CD14-positive monocyte (primary cell): ENCODE results near the gene MAPK7. TPM values are rescaled to one million over a fixed set of nuclear protein-coding genes. Genes with fewer than 3 reads are reported as not detected.

Experiments
- DNase-seq, 3 donors: peaks; one replicate each; pipeline ENCODE4 v3.0.0-alpha.2; 2011 to 2022
- H2AFZ ChIP-seq: 2 replicates; pipeline ENCODE4 v1.6.0; 2012; ENCODE audit warnings: mild to moderate bottlenecking, low read depth, low read length, inconsistent platforms; ENCODE audit not compliant: insufficient read depth, poor library complexity, severe bottlenecking
- H3K27ac ChIP-seq, 2 donors: 1 replicate in 1 of 2; 2 replicates in 1 of 2; pipeline ENCODE4 v1.5.1; 2012 to 2013; ENCODE audit warnings: low read length in 2 of 2, control low read depth in 1 of 2, inconsistent platforms in 1 of 2, low read depth in 1 of 2, mild to moderate bottlenecking in 1 of 2
- H3K27me3 ChIP-seq, 2 donors: one replicate each; pipeline versions ENCODE4 v1.6.0 to v1.6.1; 2011 to 2013; ENCODE audit warnings: low read length in 2 of 2; ENCODE audit not compliant: control insufficient read depth in 2 of 2, insufficient read depth in 2 of 2
- H3K36me3 ChIP-seq, 2 donors: replicated peaks in 1 of 2; 1 replicate in 1 of 2; 2 replicates in 1 of 2; pipeline versions ENCODE4 v1.5.1 to v1.6.1; 2012 to 2013; ENCODE audit warnings: low read length in 2 of 2, control low read depth in 1 of 2, inconsistent platforms in 1 of 2, mild to moderate bottlenecking in 1 of 2; ENCODE audit not compliant: insufficient read depth in 2 of 2, control insufficient read depth in 1 of 2
- H3K4me1 ChIP-seq, 2 donors: 1 replicate in 1 of 2; 2 replicates in 1 of 2; pipeline versions ENCODE4 v1.5.1 to v1.6.1; 2012 to 2013; ENCODE audit warnings: low read length in 2 of 2, control low read depth in 1 of 2, inconsistent platforms in 1 of 2, mild to moderate bottlenecking in 1 of 2, moderate library complexity in 1 of 2; ENCODE audit not compliant: insufficient read depth in 2 of 2, control insufficient read depth in 1 of 2
- H3K4me2 ChIP-seq: replicated peaks from 2 replicates; pipeline ENCODE3; 2012; ENCODE audit warnings: low read length, moderate library complexity, mild to moderate bottlenecking; ENCODE audit not compliant: poor library complexity, severe bottlenecking; ENCODE audit errors: extremely low read depth
- H3K4me3 ChIP-seq, 3 experiments: fragments of 200-600 bp in 1 of 3; sonication (generic) in 1 of 3; replicated peaks in 1 of 3; 1 replicate in 2 of 3; 2 replicates in 1 of 3; pipeline ENCODE4 v1.5.1; 2011 to 2013; ENCODE audit warnings: low read length in 3 of 3, mild to moderate bottlenecking in 3 of 3, control low read depth in 2 of 3, low read depth in 2 of 3, inconsistent platforms in 1 of 3, moderate library complexity in 1 of 3
- H3K79me2 ChIP-seq: 2 replicates; pipeline ENCODE4 v1.6.0; 2012; ENCODE audit warnings: mild to moderate bottlenecking, control low read depth, inconsistent platforms, low read length, moderate library complexity; ENCODE audit not compliant: insufficient read depth
- H3K9ac ChIP-seq: 2 replicates; pipeline ENCODE4 v1.6.0; 2017; ENCODE audit warnings: low read length, mild to moderate bottlenecking; ENCODE audit not compliant: insufficient read depth, poor library complexity, severe bottlenecking
- H3K9me3 ChIP-seq, 2 donors: replicated peaks in 1 of 2; 1 replicate in 1 of 2; 2 replicates in 1 of 2; pipeline versions ENCODE4 v1.5.1 to v1.6.1; 2012 to 2013; ENCODE audit warnings: low read length in 2 of 2, control low read depth in 1 of 2; ENCODE audit not compliant: control insufficient read depth in 1 of 2, insufficient read depth in 1 of 2
- H4K20me1 ChIP-seq: 2 replicates; pipeline ENCODE4 v1.6.0; 2012; ENCODE audit warnings: mild to moderate bottlenecking, low read length, control low read depth, moderate library complexity; ENCODE audit not compliant: insufficient read depth
- H3K27ac Mint-ChIP-seq, 7 donors: one replicate each; pipeline ENCODE4 v1.8.0; 2020; ENCODE audit warnings: mild to moderate bottlenecking in 7 of 7, mixed read lengths in 7 of 7, moderate library complexity in 6 of 7, inconsistent platforms in 2 of 7
- H3K27me3 Mint-ChIP-seq, 3 donors: one replicate each; pipeline ENCODE4 v1.8.0; 2021 to 2022; ENCODE audit warnings: low read depth in 3 of 3, mild to moderate bottlenecking in 3 of 3, mixed read lengths in 3 of 3, moderate library complexity in 3 of 3, inconsistent platforms in 1 of 3
- H3K36me3 Mint-ChIP-seq, 2 donors: one replicate each; pipeline ENCODE4 v1.8.0; 2020; ENCODE audit warnings: mixed read lengths in 2 of 2, inconsistent platforms in 1 of 2, mild to moderate bottlenecking in 1 of 2
- H3K4me1 Mint-ChIP-seq: one replicate; pipeline ENCODE4 v1.8.0; 2020; ENCODE audit warnings: mild to moderate bottlenecking, mixed read lengths
- H3K4me3 Mint-ChIP-seq, 2 donors: one replicate each; pipeline ENCODE4 v1.8.0; 2020; ENCODE audit warnings: mild to moderate bottlenecking in 2 of 2, mixed read lengths in 2 of 2, moderate library complexity in 1 of 2
- H3K9me3 Mint-ChIP-seq, 7 donors: one replicate each; pipeline ENCODE4 v1.8.0; 2020 to 2022; ENCODE audit warnings: mixed read lengths in 7 of 7, mild to moderate bottlenecking in 6 of 7, moderate library complexity in 6 of 7, inconsistent platforms in 2 of 7
- CTCF ChIP-seq: fragments of 200-600 bp; IDR thresholded peaks from one replicate; pipeline ENCODE4 v1.8.0; 2022; ENCODE audit warnings: antibody characterized with exemption, mild to moderate bottlenecking
- WGBS: methylation state at CpG from one replicate; pipeline ENCODE4 v1.1.5; 2013; ENCODE audit warnings: missing lambda C conversion rate; ENCODE audit not compliant: insufficient coverage; 5-methylcytosine and 5-hydroxymethylcytosine counted together
- intact Hi-C, 2 donors: fragments of 100-400 bp; cut with micrococcal nuclease; formaldehyde crosslinking; loops; one replicate each; pipeline versions ENCODE4 v1.15.0 to v1.15.1; 2023
- polyA plus RNA-seq, 3 donors: library from polyadenylated mRNA; depleted of rRNA in 1 of 3; unstranded in 2 of 3; stranded (reverse) in 1 of 3; fragments of 300-500 nt in 2 of 3; fragments of >200 nt in 1 of 3; fragmentation: Illumina TruSeq in 2 of 3; gene quantifications; 1 replicate in 2 of 3; 2 replicates in 1 of 3; pipeline ENCODE4 v1.2.3, GENCODE V29; 2012 to 2021

MAPK7 gene
- polyA plus RNA-seq, 3 donors: 9.3 to 130 (median 10.0) TPM

GRCh38 chr17:19414396-19415280, 36.3 kb downstream of the MAPK7 start:
- TF ChIP-seq CTCF: no peak
- Histone ChIP-seq H3K4me2 (no peak overlapping the region), H3K79me2 (no peaks in the 10 kb centered on the region), H3K27ac (no peak overlapping the region), H3K27me3 (peaks cover 0 to 9% of the 10 kb centered on the region in 2 donors), H3K4me1 (peaks cover 3 to 7% of the 10 kb centered on the region in 2 donors), H3K4me3 (no peak overlapping the region), H4K20me1 (no peaks in the 10 kb centered on the region), H3K9me3 (no peaks in the 10 kb centered on the region), H3K9ac (no peak overlapping the region), H2AFZ (no peak overlapping the region), H3K36me3 (no peaks in the 10 kb centered on the region)
- H3K9me3 Mint-ChIP-seq: no peaks in the 10 kb centered on the region
- peaks cover 10 to 23% (median 13%) of the 10 kb centered on the region in 3 donors for H3K27me3 Mint-ChIP-seq
- no peak overlapping the region for H3K4me3 Mint-ChIP-seq
- H3K36me3 Mint-ChIP-seq: no peaks in the 10 kb centered on the region
- intact Hi-C loops: loop anchor here in 1 of 2 donors (5.0 to 10.0 kb wide), 2 partner anchors 32 to 50 kb away; partner anchors contain the start of gene B9D1
- H3K4me1 Mint-ChIP-seq: peaks cover 14% of the 10 kb centered on the region
- peak overlapping the region in 1 of 7 donors; percentile 18 for H3K27ac Mint-ChIP-seq
- no peak for DNase-seq
- WGBS: 92% methylated on average over 26 of the region's 28 CpGs

GRCh38 chr17:19415311-19415710, 37.0 kb downstream of the MAPK7 start:
- no peak for DNase-seq
- Histone ChIP-seq H3K27me3 (peaks cover 0 to 9% of the 10 kb centered on the region in 2 donors), H3K9ac (no peak overlapping the region), H3K27ac (no peak overlapping the region), H3K4me2 (no peak overlapping the region), H3K79me2 (no peaks in the 10 kb centered on the region), H3K9me3 (no peaks in the 10 kb centered on the region), H3K36me3 (no peaks in the 10 kb centered on the region), H3K4me3 (no peak overlapping the region), H2AFZ (no peak overlapping the region), H3K4me1 (peaks cover 3 to 7% of the 10 kb centered on the region in 2 donors), H4K20me1 (no peaks in the 10 kb centered on the region)
- peaks cover 14% of the 10 kb centered on the region for H3K4me1 Mint-ChIP-seq
- no peaks in the 10 kb centered on the region for H3K9me3 Mint-ChIP-seq
- no peak overlapping the region for H3K4me3 Mint-ChIP-seq
- intact Hi-C loops: loop anchor here in 1 of 2 donors (5.0 to 10.0 kb wide), 2 partner anchors 33 to 51 kb away; partner anchors contain the start of gene B9D1
- H3K36me3 Mint-ChIP-seq: no peaks in the 10 kb centered on the region
- H3K27me3 Mint-ChIP-seq: peaks cover 10 to 21% (median 12%) of the 10 kb centered on the region in 3 donors
- 69% methylated on average over 12 of the region's 13 CpGs for WGBS
- H3K27ac Mint-ChIP-seq: no peak overlapping the region
- TF ChIP-seq CTCF: no peak
